IPS-NIHi7 (cell line): ENCODE measurements around the gene OR2A14.
"Not testable (repeated sequence)": the region's sequence is repeated elsewhere in the genome, so short reads cannot be mapped to it uniquely, and the experiment has no call there.

Experiments
- DNase-seq: peaks from one replicate; pipeline ENCODE4 v3.0.0; 2012; ENCODE audit warnings: mixed read lengths; ENCODE audit errors: extremely low spot score

Gene OR2A14

GRCh38 chr7:144122876-144123275 is at the start of gene OR2A14:
OR2A14 (plus strand) TSS chr7:144123176; CDS start chr7:144129113, 5,937 bp downstream.
- no peak for DNase-seq

- no peak for DNase-seq
These were observed 48.6 kb upstream of the OR2A14 start for GRCh38 chr7:144074374-144074773.

GRCh38 chr7:144085978-144086377 is 37.0 kb upstream of the OR2A14 start, which contains the start of gene OR2A12:
OR2A12 (plus strand) TSS chr7:144086278; CDS start chr7:144095108, 8,830 bp downstream.
- DNase-seq = no peak

- no peak for DNase-seq
These were observed 36.2 kb upstream of the OR2A14 start for GRCh38 chr7:144086730-144087129.

DNA sequence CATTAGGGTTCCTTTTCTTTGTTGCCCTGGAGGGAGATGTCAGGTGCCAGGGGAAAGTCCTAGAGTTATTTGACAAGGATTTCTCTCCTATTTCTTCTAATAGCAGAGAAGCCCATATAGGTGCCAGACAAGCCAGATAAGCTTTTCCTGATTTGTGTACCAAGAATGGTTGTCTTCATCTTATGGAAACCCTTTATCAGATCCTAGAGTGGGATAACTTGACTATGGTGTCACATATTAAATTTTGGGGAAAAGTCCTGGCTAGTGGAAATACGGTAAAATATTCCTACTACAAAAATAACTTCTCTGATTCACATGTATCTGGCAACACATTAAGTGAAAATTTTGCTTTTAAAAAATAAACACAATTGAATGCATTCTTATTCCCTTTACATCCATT is 35.7 kb upstream of the OR2A14 start:
- no peak for DNase-seq

GRCh38 chr7:144090667-144091066 is 32.3 kb upstream of the OR2A14 start:
- DNase-seq = no peak

GRCh38 chr7:144098776-144099175 is 24.2 kb upstream of the OR2A14 start:
- DNase-seq = no peak

- no peak for DNase-seq
These were observed 22.4 kb upstream of the OR2A14 start for GRCh38 chr7:144100607-144101006.

- no peak for DNase-seq
These were observed 20.9 kb upstream of the OR2A14 start for GRCh38 chr7:144102041-144102440.

GRCh38 chr7:144105211-144105610 is 17.8 kb upstream of the OR2A14 start:
- DNase-seq = no peak

GRCh38 chr7:144109283-144109682 is 13.7 kb upstream of the OR2A14 start, which contains the start of gene OR2A2:
OR2A2 (plus strand) TSS chr7:144109583; CDS start chr7:144109583, 0 bp downstream.
- no peak for DNase-seq

DNA sequence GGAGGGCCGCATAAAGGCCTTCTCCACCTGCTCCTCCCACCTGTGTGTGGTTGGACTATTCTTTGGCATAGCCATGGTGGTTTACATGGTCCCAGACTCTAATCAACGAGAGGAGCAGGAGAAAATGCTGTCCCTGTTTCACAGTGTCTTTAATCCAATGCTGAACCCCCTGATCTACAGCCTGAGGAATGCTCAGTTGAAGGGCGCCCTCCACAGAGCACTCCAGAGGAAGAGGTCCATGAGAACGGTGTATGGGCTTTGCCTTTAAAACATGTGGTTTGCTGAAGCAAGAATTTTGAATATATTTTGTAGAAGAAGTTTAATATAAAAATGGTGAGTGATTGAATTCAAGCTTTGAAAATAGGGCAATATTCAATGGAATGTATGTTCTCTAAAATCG is 12.7 kb upstream of the OR2A14 start:
- DNase-seq = no peak

- no peak for DNase-seq
These were observed 9.3 kb upstream of the OR2A14 start for GRCh38 chr7:144113651-144114050.

DNA sequence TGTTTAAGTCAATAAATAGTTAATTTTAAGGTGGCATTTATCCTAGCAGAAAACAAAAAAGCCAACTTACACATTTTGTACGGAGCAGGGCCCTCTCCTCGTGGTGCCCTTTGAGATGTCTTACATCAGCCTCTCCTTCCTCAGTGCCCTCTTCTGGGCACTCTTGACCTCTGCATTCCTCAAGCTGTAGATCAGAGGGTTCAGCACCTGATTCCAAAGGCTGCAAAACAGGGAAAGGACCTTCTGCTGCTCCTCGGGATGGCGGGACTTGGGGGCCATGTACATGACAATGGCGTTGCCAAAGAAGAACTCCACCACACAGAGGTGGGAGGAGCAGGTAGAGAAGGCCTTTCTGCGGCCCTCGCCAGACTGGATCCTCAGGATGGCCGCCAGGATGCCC is 4.6 kb upstream of the OR2A14 start:
- no peak for DNase-seq

DNA sequence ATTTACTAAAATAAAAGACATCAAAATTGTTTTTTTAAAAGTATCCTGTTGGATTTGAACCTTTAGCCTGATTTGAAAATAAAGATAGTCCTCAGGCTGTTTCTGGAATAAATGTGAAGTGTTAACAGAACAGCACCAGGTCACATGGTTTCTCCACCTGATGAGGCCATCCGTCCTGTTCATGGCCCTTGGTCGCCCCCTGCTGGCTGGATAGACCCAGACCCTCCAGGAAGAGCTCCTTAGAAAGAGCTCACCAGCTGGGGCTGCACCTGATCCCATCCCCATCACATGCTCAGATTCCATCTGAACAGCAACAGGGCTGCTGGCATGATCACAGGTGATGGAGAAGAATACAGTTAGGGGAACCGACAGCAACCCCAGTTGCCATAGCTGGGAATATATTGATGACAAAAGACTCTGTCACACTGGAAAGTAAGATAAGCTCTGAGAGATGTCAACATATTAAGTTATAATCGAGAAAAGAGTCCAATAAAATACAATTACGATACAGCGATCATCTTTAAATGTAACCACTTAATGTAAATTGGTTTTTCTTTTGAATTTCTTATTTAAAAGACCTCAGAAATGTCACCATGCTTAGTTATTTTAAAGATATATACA is 4.8 kb downstream of the OR2A14 start:
- DNase-seq = peak; percentile 96

GRCh38 chr7:144129601-144130000 is 6.6 kb downstream of the OR2A14 start:
- not testable (repeated sequence) for DNase-seq

DNA sequence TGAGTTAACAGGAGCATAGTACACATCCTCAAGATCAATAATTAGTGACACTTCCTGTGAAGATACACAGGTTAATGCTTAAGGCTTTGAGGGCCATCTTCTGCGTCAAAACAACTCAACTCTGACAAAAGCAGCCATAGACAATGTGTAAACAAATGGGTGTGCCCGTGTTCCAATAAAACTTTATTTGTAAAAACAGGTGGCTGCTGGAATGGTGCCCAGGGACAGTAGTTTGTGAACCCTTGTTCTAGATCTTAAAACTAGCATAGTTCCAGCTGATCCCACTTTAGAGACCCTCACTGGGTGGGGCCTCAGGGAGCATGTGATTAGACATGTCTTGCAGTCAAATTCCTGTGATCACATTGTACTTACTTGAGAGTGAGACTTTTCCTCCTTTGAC is 7.8 kb downstream of the OR2A14 start:
- DNase-seq = no peak

DNA sequence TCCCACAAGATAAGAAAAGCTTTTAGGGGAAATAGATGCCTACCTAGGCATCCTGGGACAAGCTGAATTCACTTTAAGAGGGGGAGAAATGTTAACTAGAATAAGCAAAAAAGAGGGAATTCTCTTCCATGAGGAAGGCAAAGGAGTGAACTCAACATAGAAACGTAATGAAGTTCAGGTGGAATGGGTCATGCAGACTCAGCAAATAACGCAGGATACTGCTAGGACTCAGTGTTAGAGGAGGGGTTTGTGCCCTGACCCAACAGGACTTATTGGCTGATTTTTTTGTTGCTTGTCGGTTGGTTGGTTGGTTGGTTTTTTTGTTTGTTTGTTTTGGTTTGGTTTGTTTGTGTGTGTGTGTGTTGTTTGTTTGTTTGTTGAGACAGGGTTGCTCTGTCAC is 9.3 kb downstream of the OR2A14 start:
- no peak for DNase-seq

GRCh38 chr7:144133307-144133706 is 10.3 kb downstream of the OR2A14 start:
- no peak for DNase-seq

- DNase-seq = no peak
These were observed 11.1 kb downstream of the OR2A14 start for GRCh38 chr7:144134116-144134515.

DNA sequence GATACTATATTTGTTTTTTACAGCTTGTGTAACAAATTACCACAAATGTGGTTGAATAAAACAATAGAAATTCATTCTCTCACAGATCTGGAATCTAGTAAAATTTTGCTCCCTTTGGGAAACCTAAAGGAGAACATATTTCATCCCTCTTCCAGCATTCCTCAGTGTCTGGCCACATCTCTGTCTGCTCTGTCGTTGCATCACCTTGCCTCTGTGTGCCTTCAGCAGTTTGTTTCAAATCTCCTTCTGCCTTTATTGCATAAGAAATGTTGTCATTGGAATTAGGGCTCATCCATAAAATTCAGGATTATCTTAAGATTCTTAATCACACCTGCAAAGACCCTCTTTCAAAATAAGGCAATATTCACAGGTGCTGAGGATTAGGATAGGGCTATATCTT is 14.5 kb downstream of the OR2A14 start:
- DNase-seq = no peak

DNA sequence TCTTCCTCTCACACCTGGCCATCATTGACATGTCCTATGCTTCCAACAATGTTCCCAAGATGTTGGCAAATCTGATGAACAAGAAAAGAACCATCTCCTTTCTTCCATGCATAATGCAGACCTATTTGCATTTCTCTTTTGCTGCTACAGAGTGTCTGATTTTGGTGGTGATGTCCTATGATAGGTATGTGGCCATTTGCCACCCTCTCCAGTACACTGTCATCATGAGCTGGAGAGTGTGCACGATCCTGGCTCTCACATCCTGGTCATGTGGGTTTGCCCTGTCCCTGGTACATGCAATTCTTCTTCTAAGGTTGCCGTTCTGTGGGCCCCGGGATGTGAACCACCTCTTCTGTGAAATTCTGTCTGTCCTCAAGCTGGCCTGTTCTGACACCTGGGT is 19.2 kb downstream of the OR2A14 start:
- DNase-seq = no peak

GRCh38 chr7:144144426-144144825 is 21.4 kb downstream of the OR2A14 start:
- DNase-seq = no peak

DNA sequence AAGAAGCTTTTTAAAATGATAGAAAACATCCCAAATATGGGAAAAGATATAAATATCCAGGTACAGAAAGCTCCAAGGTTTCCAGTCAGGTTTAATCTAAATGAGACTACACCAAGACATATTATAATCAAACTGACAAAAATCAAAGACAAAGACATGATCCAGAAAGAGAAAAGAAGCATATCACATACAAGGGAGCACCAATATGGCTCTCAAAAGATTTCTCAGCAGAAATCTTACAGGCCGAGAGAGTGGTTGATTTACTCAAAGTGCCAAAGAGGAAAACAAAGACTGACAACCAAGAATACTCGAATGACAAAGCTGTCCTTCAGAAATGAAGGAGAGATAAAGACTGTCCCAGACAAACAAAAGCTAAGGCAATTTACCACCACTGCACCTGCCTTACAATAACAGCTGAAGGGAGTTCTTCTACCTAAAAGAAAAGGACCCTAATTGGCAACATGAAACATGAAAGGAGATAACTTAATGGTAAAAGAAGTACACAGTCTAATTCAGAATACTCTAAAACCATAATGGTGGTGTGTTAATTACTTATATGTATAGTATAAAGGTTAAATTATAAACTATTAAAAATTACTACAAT is 25.4 kb downstream of the OR2A14 start:
- DNase-seq = no peak
